Endothelial cell of umbilical vein (primary cell): ENCODE data around the gene PRKG1. TPM values are rescaled to one million over a fixed set of nuclear protein-coding genes. Genes with fewer than 3 reads are reported as not detected.

ENCODE experiments used
- BruUV-seq: library from RNA; stranded (reverse); fragments of 400-500 nt; replicated peaks from 2 replicates; lab custom pipeline; 2021; lab: Mats Ljungman, UMichigan
- CTCF ChIA-PET: fragments of 300-600, 350-600 bp; sonication (Branson Sonifier 250); formaldehyde crosslinking; loops from one replicate; lab custom pipeline; 2021; ENCODE audit warnings: antibody characterized with exemption, inconsistent platforms; lab: Charles Lee
- POLR2A ChIA-PET: fragments of 300-600, 350-600 bp; sonication (Branson Sonifier 250); formaldehyde crosslinking; loops from one replicate; lab custom pipeline; 2021; ENCODE audit warnings: antibody characterized with exemption, inconsistent platforms; lab: Charles Lee
- DNase-seq: peaks from one replicate; pipeline ENCODE4 v3.0.0-alpha.2; 2011; ENCODE audit warnings: low read depth, low spot score
- FAIRE-seq: peaks from 2 replicates; lab custom pipeline; 2011; peaks lifted over from hg19 to GRCh38; lab: Jason Lieb, UNC
- H2AFZ ChIP-seq: 2 replicates; pipeline ENCODE4 v1.6.0; 2012; ENCODE audit warnings: low read depth, low read length, control low read depth, inconsistent platforms
- H3K27ac ChIP-seq: 2 replicates; pipeline ENCODE4 v1.5.1; 2011; ENCODE audit warnings: low read depth, mild to moderate bottlenecking, control low read depth, low read length, moderate library complexity; ENCODE audit not compliant: insufficient read depth
- H3K27me3 ChIP-seq, 2 experiments: 2 replicates each; pipeline versions ENCODE4 v1.6.0 to v1.6.1; 2011; ENCODE audit warnings: low read length in 2 of 2, mixed read lengths in 1 of 2; ENCODE audit not compliant: control insufficient read depth in 2 of 2, insufficient read depth in 2 of 2
- H3K36me3 ChIP-seq, 2 experiments: 2 replicates in 1 of 2; 3 replicates in 1 of 2; pipeline ENCODE4 v1.5.1; 2011; ENCODE audit warnings: low read length in 2 of 2, mild to moderate bottlenecking in 1 of 2, moderate library complexity in 1 of 2; ENCODE audit not compliant: control insufficient read depth in 2 of 2, insufficient read depth in 2 of 2; ENCODE audit errors: extremely low read depth in 1 of 2
- H3K4me1 ChIP-seq: 3 replicates; pipeline ENCODE4 v1.5.1; 2011; ENCODE audit warnings: mild to moderate bottlenecking, low read length; ENCODE audit not compliant: control insufficient read depth, insufficient read depth; ENCODE audit errors: extremely low read depth
- H3K4me2 ChIP-seq: 2 replicates; pipeline ENCODE4 v1.6.1; 2011; ENCODE audit warnings: low read length, control low read depth, mixed read lengths; ENCODE audit not compliant: insufficient read depth
- H3K4me3 ChIP-seq, 3 experiments: fragments of 200-600 bp in 1 of 3; sonication (generic), shearing (Covaris generic) in 1 of 3; replicated peaks in 1 of 3; 2 replicates each; pipeline ENCODE4 v1.5.1; 2011 to 2016; ENCODE audit warnings: control low read depth in 3 of 3, low read length in 3 of 3, mild to moderate bottlenecking in 2 of 3, inconsistent platforms in 1 of 3, low read depth in 1 of 3, moderate library complexity in 1 of 3; ENCODE audit not compliant: insufficient read depth in 1 of 3
- H3K79me2 ChIP-seq: 2 replicates; pipeline ENCODE4 v1.6.0; 2012; ENCODE audit warnings: low read length, inconsistent platforms; ENCODE audit not compliant: control insufficient read depth, insufficient read depth
- H3K9ac ChIP-seq: replicated peaks from 2 replicates; pipeline ENCODE3; 2011; ENCODE audit warnings: low read length, control low read depth; ENCODE audit not compliant: insufficient read depth; ENCODE audit errors: extremely low read depth
- H3K9me1 ChIP-seq: replicated peaks from 3 replicates; pipeline ENCODE4 v1.6.0; 2011; ENCODE audit warnings: mild to moderate bottlenecking, low read length; ENCODE audit not compliant: control insufficient read depth, insufficient read depth; ENCODE audit errors: extremely low read depth
- H3K9me3 ChIP-seq: replicated peaks from 2 replicates; pipeline ENCODE4 v1.5.1; 2012; ENCODE audit warnings: low read length, inconsistent platforms; ENCODE audit not compliant: control insufficient read depth, insufficient read depth
- H4K20me1 ChIP-seq: replicated peaks from 2 replicates; pipeline ENCODE3; 2011; ENCODE audit warnings: mild to moderate bottlenecking, low read length; ENCODE audit not compliant: control insufficient read depth, insufficient read depth; ENCODE audit errors: extremely low read depth
- EZH2 ChIP-seq: IDR thresholded peaks from 2 replicates; pipeline ENCODE4 v1.6.1; 2012; ENCODE audit warnings: borderline replicate concordance, low read depth, mild to moderate bottlenecking, moderate library complexity, low read length, inconsistent platforms; ENCODE audit not compliant: severe bottlenecking
- FOS ChIP-seq: IDR thresholded peaks from 2 replicates; pipeline ENCODE4 v1.6.1; 2011; ENCODE audit warnings: mild to moderate bottlenecking, low read length, moderate library complexity, borderline replicate concordance; ENCODE audit not compliant: insufficient read depth
- GATA2 ChIP-seq: IDR thresholded peaks from 2 replicates; pipeline ENCODE4 v1.7.0; 2011; ENCODE audit warnings: low read depth, mild to moderate bottlenecking, moderate library complexity, mixed read lengths, low read length; ENCODE audit not compliant: insufficient read length, insufficient read depth
- JUN ChIP-seq: IDR thresholded peaks from 2 replicates; pipeline ENCODE4 v1.6.1; 2011; ENCODE audit warnings: borderline replicate concordance, low read depth; ENCODE audit not compliant: insufficient read length, insufficient read depth
- MYC ChIP-seq: IDR thresholded peaks from one replicate; pipeline ENCODE4 v1.6.1; 2011; ENCODE audit warnings: mild to moderate bottlenecking, low read depth, low read length
- POLR2A ChIP-seq: IDR thresholded peaks from 2 replicates; pipeline ENCODE4 v1.6.1; 2012; ENCODE audit warnings: low read depth, mild to moderate bottlenecking, control low read depth, low read length
- POLR2AphosphoS5 ChIP-seq: IDR thresholded peaks from 2 replicates; pipeline ENCODE4 v1.6.1; 2012; ENCODE audit warnings: low read depth, mild to moderate bottlenecking, control low read depth, low read length, moderate library complexity; ENCODE audit not compliant: insufficient read depth
- dilution Hi-C: fragments of 300-500 bp; cut with MboI; formaldehyde crosslinking; loops from one replicate; pipeline ENCODE4 v1.15.0; 2019; ENCODE audit warnings: low sequenced_read_pairs; ENCODE audit not compliant: extremely low pct_ligation_motif_present
- intact Hi-C: fragments of 100-400 bp; cut with micrococcal nuclease; formaldehyde crosslinking; loops from one replicate; pipeline ENCODE4 v1.10.0; 2022
- polyA plus RNA-seq, 4 experiments: library from polyadenylated mRNA; depleted of rRNA in 3 of 4; stranded (reverse) in 3 of 4; unstranded in 1 of 4; fragments of >200 nt; gene quantifications; 2 replicates each; pipeline versions ENCODE4 v1.2.1 to v1.2.3, GENCODE V29; 2011 to 2012; ENCODE audit warnings: missing spikeins in 1 of 4
- total RNA-seq: library from RNA; stranded (reverse); gene quantifications from 2 replicates; pipeline ENCODE4 v1.2.3, GENCODE V29; 2021
- TF ChIP-seq, protein P1 (sequence below): IDR thresholded peaks from 2 replicates; pipeline ENCODE4 v1.6.1; 2011; ENCODE audit not compliant: insufficient read depth, insufficient read length
- TF ChIP-seq, protein P2 (sequence below), 2 donors: IDR thresholded peaks; 1 replicate in 1 of 2; 2 replicates in 1 of 2; pipeline ENCODE4 v1.5.1; 2011; ENCODE audit warnings: low read length in 2 of 2, mild to moderate bottlenecking in 2 of 2, moderate library complexity in 2 of 2, control low read depth in 1 of 2, inconsistent platforms in 1 of 2, low read depth in 1 of 2; ENCODE audit not compliant: insufficient read depth in 1 of 2; ENCODE audit errors: extremely low read depth in 1 of 2

The PRKG1 gene
- total and polyA plus RNA-seq, 2 donors (not counting 3 experiments of a cell fraction or from before 2014, with no cell fraction given) = 0.01 to 0.18 TPM

DNA sequence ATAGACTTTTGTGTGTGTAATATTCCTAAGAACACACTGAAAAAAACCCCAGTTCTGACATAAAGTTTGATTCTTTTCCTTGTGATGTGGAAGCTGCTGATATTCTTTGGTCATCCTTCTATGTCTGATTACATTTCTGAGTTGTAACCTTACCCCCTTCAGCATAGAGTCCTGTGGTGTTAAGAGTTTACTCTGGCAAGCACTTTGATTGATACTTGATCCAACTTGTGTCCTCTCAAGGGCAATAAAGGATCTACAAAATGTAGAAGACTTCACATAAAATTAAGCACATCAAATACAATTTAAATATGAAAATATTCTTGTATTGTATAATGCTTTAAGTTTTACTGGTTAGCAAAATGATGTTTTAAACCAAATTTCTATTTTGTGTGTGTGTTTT is 1018.1 kb downstream of the PRKG1 start:
- H4K20me1 ChIP-seq = no peaks in the 10 kb centered on the region
- no peaks in the 10 kb centered on the region for H3K36me3 ChIP-seq
- H3K27me3 ChIP-seq = peaks cover 0 to 5% of the 10 kb centered on the region in 2 experiments
- no peaks in the 10 kb centered on the region for H3K4me1 ChIP-seq
- H2AFZ ChIP-seq = no peak overlapping the region
- no peaks in the 10 kb centered on the region for H3K9me3 ChIP-seq
- FAIRE-seq (no peak), DNase-seq (no peak)
- POLR2A ChIA-PET = no interaction called here
- CTCF ChIA-PET = no interaction called here
- no peak for TF ChIP-seq EZH2
- TF ChIP-seq, protein P1, sequence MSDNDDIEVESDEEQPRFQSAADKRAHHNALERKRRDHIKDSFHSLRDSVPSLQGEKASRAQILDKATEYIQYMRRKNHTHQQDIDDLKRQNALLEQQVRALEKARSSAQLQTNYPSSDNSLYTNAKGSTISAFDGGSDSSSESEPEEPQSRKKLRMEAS = no peak
- TF ChIP-seq JUN = no peak
- intact Hi-C loops = no loop called here
- dilution Hi-C loops = no loop called here
- H3K4me3 ChIP-seq = no peak overlapping the region
- no peak overlapping the region for H3K9ac ChIP-seq
- no peak overlapping the region for H3K27ac ChIP-seq
- H3K79me2 ChIP-seq = no peaks in the 10 kb centered on the region
- no TSS peak for BruUV-seq
- H3K4me2 ChIP-seq = no peak overlapping the region
- no peaks in the 10 kb centered on the region for H3K9me1 ChIP-seq

- Histone ChIP-seq H3K9ac (no peak overlapping the region), H3K9me3 (no peaks in the 10 kb centered on the region), H4K20me1 (no peaks in the 10 kb centered on the region), H3K27ac (no peak overlapping the region), H3K4me2 (no peak overlapping the region), H3K9me1 (no peaks in the 10 kb centered on the region), H3K27me3 (peaks cover 2 to 5% of the 10 kb centered on the region in 2 experiments), H3K79me2 (no peaks in the 10 kb centered on the region), H3K4me3 (no peak overlapping the region), H3K36me3 (no peaks in the 10 kb centered on the region), H2AFZ (no peak overlapping the region), H3K4me1 (no peaks in the 10 kb centered on the region)
- ChIA-PET POLR2A (no interaction called here), CTCF (no interaction called here)
- intact Hi-C loops = no loop called here
- BruUV-seq = no TSS peak
- TF ChIP-seq FOS = no peak
- no peak for TF ChIP-seq POLR2A
- TF ChIP-seq POLR2AphosphoS5 = no peak
- TF ChIP-seq, protein P1 = no peak
- no peak for TF ChIP-seq GATA2
- TF ChIP-seq, protein P2, sequence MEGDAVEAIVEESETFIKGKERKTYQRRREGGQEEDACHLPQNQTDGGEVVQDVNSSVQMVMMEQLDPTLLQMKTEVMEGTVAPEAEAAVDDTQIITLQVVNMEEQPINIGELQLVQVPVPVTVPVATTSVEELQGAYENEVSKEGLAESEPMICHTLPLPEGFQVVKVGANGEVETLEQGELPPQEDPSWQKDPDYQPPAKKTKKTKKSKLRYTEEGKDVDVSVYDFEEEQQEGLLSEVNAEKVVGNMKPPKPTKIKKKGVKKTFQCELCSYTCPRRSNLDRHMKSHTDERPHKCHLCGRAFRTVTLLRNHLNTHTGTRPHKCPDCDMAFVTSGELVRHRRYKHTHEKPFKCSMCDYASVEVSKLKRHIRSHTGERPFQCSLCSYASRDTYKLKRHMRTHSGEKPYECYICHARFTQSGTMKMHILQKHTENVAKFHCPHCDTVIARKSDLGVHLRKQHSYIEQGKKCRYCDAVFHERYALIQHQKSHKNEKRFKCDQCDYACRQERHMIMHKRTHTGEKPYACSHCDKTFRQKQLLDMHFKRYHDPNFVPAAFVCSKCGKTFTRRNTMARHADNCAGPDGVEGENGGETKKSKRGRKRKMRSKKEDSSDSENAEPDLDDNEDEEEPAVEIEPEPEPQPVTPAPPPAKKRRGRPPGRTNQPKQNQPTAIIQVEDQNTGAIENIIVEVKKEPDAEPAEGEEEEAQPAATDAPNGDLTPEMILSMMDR (IDR thresholded peaks at IDR 0.05; ENCODE audit: extremely low read depth in 1 of 2, insufficient read depth in 1 of 2, low read depth in 1 of 2, low read length in 2 of 2) = no peak
- no peak for TF ChIP-seq JUN
- TF ChIP-seq MYC = no peak
- TF ChIP-seq EZH2 = no peak
- dilution Hi-C loops = no loop called here
- DNase-seq (no peak), FAIRE-seq (no peak)
Measured at GRCh38 chr10:52098130-52098529, 1023.8 kb downstream of the PRKG1 start.
